HT1080 (cell line): ENCODE measurements around the gene PLD5. TPM values are rescaled to one million over a fixed set of nuclear protein-coding genes. Genes with fewer than 3 reads are reported as not detected.
"Not testable (repeated sequence)": the region's sequence is repeated elsewhere in the genome, so short reads cannot be mapped to it uniquely, and the experiment has no call there.

Source experiments
- DNase-seq: peaks from one replicate; pipeline ENCODE4 v3.0.0-alpha.2; 2015; ENCODE audit warnings: low read depth
- total RNA-seq: library from RNA; depleted of rRNA; stranded (reverse); fragments of >200 nt; shearing (Covaris generic); gene quantifications from 2 replicates; pipeline ENCODE4 v1.2.3, GENCODE V29; 2014

Gene PLD5
- total RNA-seq, 1 experiment from 2014 or later, result 1.2 TPM

DNA sequence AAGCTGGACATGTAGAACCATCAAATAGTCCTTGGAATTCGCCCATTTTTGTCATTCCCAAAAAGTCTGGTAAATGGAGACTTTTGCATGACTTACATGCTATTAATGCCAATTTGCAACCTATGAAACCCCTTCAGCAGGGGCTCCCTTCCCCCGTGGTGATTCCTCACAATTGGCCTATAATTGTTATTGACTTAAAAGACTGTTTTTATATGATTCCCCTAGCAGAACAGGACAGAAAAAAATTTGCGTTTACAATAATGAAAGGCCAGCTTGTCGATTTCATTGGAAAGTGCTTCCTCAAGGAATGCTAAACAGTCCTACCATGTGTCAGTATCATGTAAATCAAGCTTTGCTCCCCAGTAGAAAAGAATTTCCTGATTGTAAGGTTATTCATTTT is 311.5 kb downstream of the PLD5 start:
- not testable (repeated sequence) for DNase-seq

- DNase-seq, result no peak
Measured at GRCh38 chr1:242212401-242212800, 312.1 kb downstream of the PLD5 start.

DNA sequence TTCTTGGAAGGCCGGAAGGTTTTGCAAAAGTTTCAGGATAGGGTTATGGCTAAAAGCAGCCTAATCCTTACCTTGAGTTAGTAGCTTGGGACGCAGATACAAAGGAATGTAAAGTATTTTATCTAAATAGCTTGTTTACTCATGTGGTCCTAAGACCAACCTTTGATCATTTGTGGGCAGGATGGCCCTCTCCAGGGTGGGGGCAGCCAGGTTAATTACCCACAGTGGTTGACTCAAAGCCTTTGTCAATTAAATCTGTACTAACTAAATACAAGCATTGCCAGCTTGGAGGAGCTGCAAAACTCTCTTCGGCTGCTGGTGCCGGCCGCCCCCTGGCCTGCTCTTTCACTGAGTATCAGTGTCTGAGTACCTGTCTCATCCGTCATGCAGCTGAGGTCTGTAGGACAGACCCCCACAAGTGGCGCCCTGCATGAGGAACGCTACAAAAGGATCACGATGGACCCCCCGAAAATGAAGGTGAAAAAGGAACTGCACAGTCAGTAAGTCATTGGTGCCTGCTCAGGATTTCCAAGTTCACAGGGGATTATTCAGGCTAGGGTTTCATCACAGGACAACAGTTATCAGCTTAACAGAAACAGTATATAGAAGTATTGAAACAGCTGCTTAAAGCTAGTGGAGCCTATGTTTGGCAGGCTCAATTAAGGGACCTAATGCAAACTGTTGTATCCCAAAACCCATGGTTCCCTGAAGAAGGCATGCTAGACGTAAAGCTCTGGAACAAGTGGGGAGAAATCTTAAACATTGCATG is 313.1 kb downstream of the PLD5 start:
- no peak for DNase-seq

DNA sequence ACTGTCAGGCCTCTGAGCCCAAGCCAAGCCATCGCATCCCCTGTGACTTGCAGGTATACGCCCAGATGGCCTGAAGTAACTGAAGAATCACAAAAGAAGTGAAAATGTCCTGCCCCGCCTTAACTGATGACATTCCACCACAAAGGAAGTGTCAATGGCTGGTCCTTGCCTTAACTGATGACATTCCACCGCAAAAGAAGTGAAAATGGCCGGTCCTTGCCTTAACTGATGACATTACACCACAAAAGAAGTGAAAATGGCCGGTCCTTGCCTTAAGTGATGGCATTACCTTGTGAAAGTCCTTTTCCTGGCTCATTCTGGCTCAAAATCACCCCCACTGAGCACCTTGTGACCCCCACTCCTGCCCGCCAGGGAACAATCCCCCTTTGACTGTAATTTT is 314.2 kb downstream of the PLD5 start:
- DNase-seq, result not testable (repeated sequence)

DNA sequence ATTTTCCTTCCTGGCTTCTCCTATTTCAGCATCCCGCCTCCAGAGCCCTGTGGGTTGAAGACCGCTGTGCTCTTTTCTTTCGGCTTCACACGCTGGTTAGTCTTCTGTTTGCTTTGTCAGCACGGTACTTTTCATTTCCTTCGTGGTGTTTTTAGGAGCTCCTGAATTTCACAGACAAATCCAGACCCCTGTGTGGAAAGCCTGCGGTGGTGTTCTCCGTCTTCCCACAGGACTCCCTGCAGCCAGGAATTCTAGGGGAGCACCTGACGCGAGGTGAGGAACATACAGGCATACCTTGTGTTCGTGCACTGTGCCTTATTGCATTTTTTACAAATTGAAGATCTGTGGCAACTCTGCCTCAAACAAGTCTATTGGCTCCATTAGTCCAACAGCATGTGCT is 315.4 kb downstream of the PLD5 start:
- no peak for DNase-seq

DNA sequence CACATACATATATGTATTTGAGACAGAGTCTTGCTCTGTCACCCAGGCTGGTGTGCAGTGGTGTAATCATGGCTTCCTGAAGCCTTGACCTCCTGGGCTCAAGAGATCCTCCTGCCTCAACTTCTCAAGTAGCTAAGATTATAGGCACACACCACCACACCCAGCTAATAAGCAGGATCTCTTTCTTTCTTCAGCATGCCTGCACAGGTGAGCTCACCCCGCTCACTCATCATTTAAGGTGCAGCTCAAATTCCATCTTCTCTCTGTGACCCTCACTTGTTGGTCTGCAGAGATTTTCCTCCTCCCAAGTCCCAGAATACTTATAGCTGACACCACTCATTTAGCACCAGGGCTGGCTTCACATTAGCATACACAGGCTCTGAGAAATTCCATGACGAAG is 316.5 kb downstream of the PLD5 start:
- no peak for DNase-seq

DNA sequence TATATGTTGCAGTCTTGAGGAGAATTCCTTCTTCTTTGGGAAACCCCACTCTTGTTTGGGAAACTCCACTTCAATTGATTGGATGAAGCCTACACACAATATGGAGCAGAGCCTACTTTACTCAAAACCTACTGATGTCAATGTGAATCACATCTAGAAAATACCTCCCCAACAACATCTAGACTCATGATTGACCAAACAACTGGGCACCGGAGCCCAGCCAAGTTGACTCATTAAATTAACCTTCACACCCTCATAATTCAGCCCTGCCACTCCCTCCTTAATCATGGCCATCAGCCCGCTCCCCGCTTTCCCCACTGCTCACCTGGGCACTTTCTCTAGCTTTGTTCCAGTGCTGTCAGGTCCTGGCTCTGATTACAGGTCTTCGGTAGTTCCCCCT is 317.5 kb downstream of the PLD5 start:
- DNase-seq, result peak; percentile 31

- peak; percentile 90 for DNase-seq
Measured at GRCh38 chr1:242205622-242206489, 318.6 kb downstream of the PLD5 start.

GRCh38 chr1:242203262-242203661 is 321.2 kb downstream of the PLD5 start:
- no peak for DNase-seq

GRCh38 chr1:242201090-242201489 is 323.4 kb downstream of the PLD5 start:
- no peak for DNase-seq

DNA sequence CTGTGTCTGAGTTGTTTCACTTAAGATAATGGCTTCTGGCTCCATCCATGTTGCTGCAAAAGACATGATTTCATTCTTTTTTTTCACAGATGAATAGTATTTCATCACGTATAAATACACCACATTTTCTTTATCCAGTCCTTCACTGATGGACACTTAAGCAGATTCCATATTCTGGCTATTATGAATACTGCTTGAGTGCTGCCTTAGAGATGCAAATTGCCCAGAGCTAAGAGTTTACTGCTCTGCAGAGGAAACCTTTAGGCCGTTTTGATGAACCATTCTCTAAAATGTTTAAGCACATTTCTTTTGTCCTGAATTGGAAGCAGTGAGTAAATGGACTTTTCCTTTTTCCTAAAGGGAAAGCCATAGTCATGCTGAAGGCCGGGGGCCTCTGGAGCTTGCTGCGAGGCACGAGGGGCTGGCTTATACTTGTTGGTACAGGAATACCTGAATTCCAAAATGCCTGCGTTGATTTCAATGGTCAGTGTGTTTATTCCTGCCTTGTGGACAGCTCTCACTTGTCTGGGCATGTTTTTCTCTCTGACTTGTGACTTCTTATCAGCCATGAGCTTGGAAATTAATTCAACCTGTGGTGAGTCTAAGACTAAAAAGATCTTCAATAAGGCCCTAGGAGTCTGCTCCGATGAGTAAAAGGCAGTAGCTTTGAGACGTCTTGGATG is 324.6 kb downstream of the PLD5 start:
- DNase-seq, result no peak

DNA sequence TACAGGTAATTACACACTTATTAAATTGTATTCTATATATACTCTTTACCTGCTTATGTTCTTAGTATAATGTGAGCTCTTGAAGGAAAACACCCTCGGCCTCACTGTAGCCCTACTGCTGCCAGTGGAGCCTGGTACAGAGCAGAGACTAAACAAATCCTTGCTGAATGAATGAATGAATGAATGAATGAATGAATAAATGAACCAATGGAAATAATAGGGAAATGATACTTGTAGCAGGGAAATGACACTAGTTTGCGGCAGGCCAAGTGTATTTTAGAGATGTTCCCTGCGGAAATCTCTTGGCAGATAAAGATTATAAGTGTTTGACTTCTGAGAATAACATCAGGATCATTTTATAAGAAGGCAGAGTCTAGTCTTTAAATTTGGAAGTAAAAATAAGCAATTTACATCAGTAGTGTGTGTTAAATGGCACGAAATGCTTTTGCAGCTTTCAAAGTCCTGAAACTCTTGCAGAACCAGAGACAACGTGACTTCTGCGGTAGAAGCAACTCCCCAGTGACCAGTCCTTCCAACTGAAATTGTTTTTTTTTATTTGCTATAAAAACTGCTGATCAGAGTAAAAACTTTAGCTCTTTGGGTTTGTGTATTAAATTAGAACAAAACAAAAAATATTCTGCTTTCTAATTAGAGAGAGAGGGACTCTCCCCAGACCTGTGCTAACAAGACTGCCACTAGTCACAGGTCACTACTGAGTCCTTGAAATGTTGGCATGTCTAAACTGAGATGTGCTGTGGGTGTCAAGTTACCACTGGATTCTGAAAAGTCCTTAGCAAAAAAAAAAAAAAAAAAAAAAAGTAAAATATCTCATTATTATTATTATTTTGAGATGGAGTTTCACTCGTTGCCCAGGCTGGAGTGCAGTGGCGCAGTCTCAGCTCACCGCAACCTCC is 326.3 kb downstream of the PLD5 start:
- DNase-seq, result no peak

- no peak for DNase-seq
Measured at GRCh38 chr1:242196914-242197313, 327.6 kb downstream of the PLD5 start.

DNA sequence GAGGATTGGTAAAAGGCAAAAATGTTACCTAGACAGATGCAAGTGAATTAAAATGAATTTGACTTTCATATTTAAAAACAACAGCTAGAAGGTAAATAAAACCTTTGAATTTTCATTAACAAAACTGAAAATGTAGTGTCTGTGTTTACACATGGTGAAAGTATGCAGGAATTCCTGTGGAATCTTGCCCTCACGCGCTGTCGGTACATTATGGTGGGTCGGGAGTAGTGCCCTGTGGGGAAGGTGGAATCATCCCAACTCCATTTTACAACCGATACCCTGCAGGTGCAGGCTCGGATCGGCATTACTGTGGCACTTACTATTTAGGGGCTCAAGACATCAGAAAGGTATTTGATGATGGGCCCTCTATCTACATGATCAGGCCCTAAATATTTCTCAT is 328.4 kb downstream of the PLD5 start:
- no peak for DNase-seq

GRCh38 chr1:242189591-242189990 is 334.9 kb downstream of the PLD5 start:
- no peak for DNase-seq

DNA sequence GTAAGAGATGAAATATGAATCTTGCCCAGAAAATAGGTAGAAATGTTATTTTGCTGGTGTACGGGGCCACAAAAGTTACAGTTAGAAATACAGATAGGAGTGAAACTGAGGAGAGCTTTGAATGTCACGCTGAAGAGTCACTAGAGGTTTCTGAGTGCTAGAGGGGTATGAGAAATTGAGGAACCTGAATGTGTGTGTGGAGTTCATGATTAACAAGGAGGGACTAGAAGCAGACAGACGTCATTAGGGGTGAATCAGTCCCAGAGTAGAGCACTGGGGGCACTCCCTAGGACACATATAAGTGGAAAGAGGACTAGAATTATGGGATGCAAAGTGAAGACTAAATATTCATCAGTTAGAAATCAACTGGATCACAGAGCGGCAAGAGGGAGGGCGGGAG is 336.7 kb downstream of the PLD5 start:
- peak; percentile 8 for DNase-seq

DNA sequence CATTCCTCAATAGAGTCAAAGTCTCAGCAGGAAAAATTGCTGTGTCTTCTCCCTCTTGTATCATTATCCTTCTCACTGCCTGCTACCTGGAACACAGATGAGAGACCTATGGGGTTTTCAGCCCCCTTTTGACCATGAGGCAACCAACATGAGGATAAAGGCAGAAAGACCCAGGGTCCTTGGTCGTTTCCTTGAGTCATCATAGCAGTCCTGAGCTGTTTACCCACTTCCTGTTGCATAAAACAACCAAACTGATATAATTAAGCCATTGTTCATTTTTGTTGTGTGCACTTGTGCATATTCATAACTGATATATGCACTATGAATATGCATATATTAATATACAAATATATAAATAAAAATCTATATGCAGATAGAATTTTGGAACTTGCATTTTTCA is 337.3 kb downstream of the PLD5 start:
- peak; percentile 44 for DNase-seq

GRCh38 chr1:242185731-242186130 is 338.8 kb downstream of the PLD5 start:
- peak; percentile 70 for DNase-seq

- DNase-seq, result no peak
Measured at GRCh38 chr1:242184955-242185354, 339.5 kb downstream of the PLD5 start.

DNA sequence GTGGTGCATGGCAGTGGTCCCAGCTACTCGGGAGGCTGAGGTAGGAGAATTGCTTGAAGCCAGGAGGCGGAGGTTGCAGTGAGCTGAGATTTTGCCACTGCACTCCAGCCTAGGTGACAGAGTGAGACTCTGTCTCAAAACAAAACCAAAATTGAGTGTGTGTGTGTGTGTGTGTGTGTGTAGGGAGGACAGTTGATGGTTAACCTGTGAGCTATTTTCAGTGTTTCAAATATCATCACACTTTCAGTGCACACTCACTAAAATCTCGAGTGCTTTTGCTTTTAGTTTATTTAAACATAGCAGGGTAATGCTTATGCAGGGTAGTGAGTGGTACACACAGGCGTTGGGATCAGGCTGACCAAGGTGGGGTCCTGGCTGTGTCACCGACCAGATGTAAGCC is 344.7 kb downstream of the PLD5 start:
- not testable (repeated sequence) for DNase-seq
